Measurements from ENCODE around the gene SLC25A15.

SLC25A15 gene

GRCh38 chr13:40777166-40777808 lies 12.1 kb upstream of the SLC25A15 start:
- peak overlapping the region; percentile 65 for H3K4me2 ChIP-seq (ENCODE audit: low read depth, low read length, poor library complexity, severe bottlenecking)
- H3K9me3 ChIP-seq (ENCODE audit: insufficient read depth, low read length), result no peaks in the 10 kb centered on the region
- H4K20me1 ChIP-seq (ENCODE audit: low read depth, low read length), result no peaks in the 10 kb centered on the region
- peak overlapping the region; percentile 87 for H2AFZ ChIP-seq (ENCODE audit: low read depth, low read length, severe bottlenecking)
- no peaks in the 10 kb centered on the region for H3K27me3 ChIP-seq (ENCODE audit: low read length)
- no peak overlapping the region for H3K4me3 ChIP-seq (ENCODE audit: insufficient read depth, low read length, poor library complexity, severe bottlenecking)
- H3K79me2 ChIP-seq (ENCODE audit: insufficient read depth, low read length), result no peaks in the 10 kb centered on the region
- peak overlapping the region; percentile 55 for H3K9ac ChIP-seq (ENCODE audit: low read length)
- TF ChIP-seq CTCF (IDR thresholded peaks at IDR 0.05; ENCODE audit: insufficient read depth, low read length, poor library complexity, severe bottlenecking) (peak; percentile 84), EZH2phosphoT487 (conservative IDR thresholded peaks at IDR 0.05; ENCODE audit: low read length) (no peak)
- H3K36me3 ChIP-seq (ENCODE audit: low read length), result no peaks in the 10 kb centered on the region
- H3K9me2 ChIP-seq (replicated peaks; ENCODE audit: insufficient read depth, low read length), result no peaks in the 10 kb centered on the region
- peak overlapping the region; percentile 90 for H3K27ac ChIP-seq (ENCODE audit: low read depth, low read length)
- peaks cover 33% of the 10 kb centered on the region; the same call in 1 of the 2 replicates for H3F3A ChIP-seq (ENCODE audit: insufficient read depth)

GRCh38 chr13:40777809-40778175 lies 11.6 kb upstream of the SLC25A15 start:
- TF ChIP-seq CTCF (IDR thresholded peaks at IDR 0.05; ENCODE audit: insufficient read depth, low read length, poor library complexity, severe bottlenecking) (no peak), EZH2phosphoT487 (conservative IDR thresholded peaks at IDR 0.05; ENCODE audit: low read length) (no peak)
- peaks cover 33% of the 10 kb centered on the region; the same call in 1 of the 2 replicates for H3F3A ChIP-seq (ENCODE audit: insufficient read depth)
- no peaks in the 10 kb centered on the region for H3K79me2 ChIP-seq (ENCODE audit: insufficient read depth, low read length)
- H3K4me3 ChIP-seq (ENCODE audit: insufficient read depth, low read length, poor library complexity, severe bottlenecking), result no peak overlapping the region
- peak overlapping the region; percentile 90; the same call in 1 of the 2 replicates for H3K27ac ChIP-seq (ENCODE audit: low read depth, low read length)
- peak overlapping the region; percentile 65 for H3K4me2 ChIP-seq (ENCODE audit: low read depth, low read length, poor library complexity, severe bottlenecking)
- H2AFZ ChIP-seq (ENCODE audit: low read depth, low read length, severe bottlenecking), result peak overlapping the region; percentile 87
- H3K27me3 ChIP-seq (ENCODE audit: low read length), result no peaks in the 10 kb centered on the region
- no peaks in the 10 kb centered on the region for H3K9me2 ChIP-seq (replicated peaks; ENCODE audit: insufficient read depth, low read length)
- no peaks in the 10 kb centered on the region for H3K9me3 ChIP-seq (ENCODE audit: insufficient read depth, low read length)
- no peaks in the 10 kb centered on the region for H4K20me1 ChIP-seq (ENCODE audit: low read depth, low read length)
- H3K36me3 ChIP-seq (ENCODE audit: low read length), result no peaks in the 10 kb centered on the region
- peak overlapping the region; percentile 55; the same call in 1 of the 2 replicates for H3K9ac ChIP-seq (ENCODE audit: low read length)

GRCh38 chr13:40779049-40779448 lies 10.4 kb upstream of the SLC25A15 start:
- Histone ChIP-seq H3K9me2 (replicated peaks; ENCODE audit: insufficient read depth, low read length) (no peaks in the 10 kb centered on the region), H3K4me3 (ENCODE audit: insufficient read depth, low read length, poor library complexity, severe bottlenecking) (no peak overlapping the region), H4K20me1 (ENCODE audit: low read depth, low read length) (no peaks in the 10 kb centered on the region), H3K27me3 (ENCODE audit: low read length) (no peaks in the 10 kb centered on the region), H2AFZ (ENCODE audit: low read depth, low read length, severe bottlenecking) (peak overlapping the region; percentile 35), H3K9ac (ENCODE audit: low read length) (no peak overlapping the region), H3K4me2 (ENCODE audit: low read depth, low read length, poor library complexity, severe bottlenecking) (no peak overlapping the region), H3F3A (ENCODE audit: insufficient read depth) (peaks cover 29% of the 10 kb centered on the region; the same call in 1 of the 2 replicates), H3K36me3 (ENCODE audit: low read length) (no peaks in the 10 kb centered on the region), H3K9me3 (ENCODE audit: insufficient read depth, low read length) (no peaks in the 10 kb centered on the region), H3K27ac (ENCODE audit: low read depth, low read length) (no peak overlapping the region), H3K79me2 (ENCODE audit: insufficient read depth, low read length) (no peaks in the 10 kb centered on the region)
- TF ChIP-seq CTCF (IDR thresholded peaks at IDR 0.05; ENCODE audit: insufficient read depth, low read length, poor library complexity, severe bottlenecking) (no peak), EZH2phosphoT487 (conservative IDR thresholded peaks at IDR 0.05; ENCODE audit: low read length) (no peak)
